ENCODE measurements around the gene KIRREL3.

GRCh38 chr11:127035824-127036223, 35.3 kb upstream of the KIRREL3 start:
- TF ChIP-seq, protein P1, sequence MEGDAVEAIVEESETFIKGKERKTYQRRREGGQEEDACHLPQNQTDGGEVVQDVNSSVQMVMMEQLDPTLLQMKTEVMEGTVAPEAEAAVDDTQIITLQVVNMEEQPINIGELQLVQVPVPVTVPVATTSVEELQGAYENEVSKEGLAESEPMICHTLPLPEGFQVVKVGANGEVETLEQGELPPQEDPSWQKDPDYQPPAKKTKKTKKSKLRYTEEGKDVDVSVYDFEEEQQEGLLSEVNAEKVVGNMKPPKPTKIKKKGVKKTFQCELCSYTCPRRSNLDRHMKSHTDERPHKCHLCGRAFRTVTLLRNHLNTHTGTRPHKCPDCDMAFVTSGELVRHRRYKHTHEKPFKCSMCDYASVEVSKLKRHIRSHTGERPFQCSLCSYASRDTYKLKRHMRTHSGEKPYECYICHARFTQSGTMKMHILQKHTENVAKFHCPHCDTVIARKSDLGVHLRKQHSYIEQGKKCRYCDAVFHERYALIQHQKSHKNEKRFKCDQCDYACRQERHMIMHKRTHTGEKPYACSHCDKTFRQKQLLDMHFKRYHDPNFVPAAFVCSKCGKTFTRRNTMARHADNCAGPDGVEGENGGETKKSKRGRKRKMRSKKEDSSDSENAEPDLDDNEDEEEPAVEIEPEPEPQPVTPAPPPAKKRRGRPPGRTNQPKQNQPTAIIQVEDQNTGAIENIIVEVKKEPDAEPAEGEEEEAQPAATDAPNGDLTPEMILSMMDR (IDR thresholded peaks at IDR 0.05; ENCODE audit: low read depth, low read length) = no peak
- no peak for TF ChIP-seq EZH2phosphoT487 (IDR thresholded peaks at IDR 0.05; ENCODE audit: low read depth)
